ENCODE data around the gene ATG16L2. TPM values are rescaled to one million over a fixed set of nuclear protein-coding genes. Genes with fewer than 3 reads are reported as not detected.

The ATG16L2 gene
- total and polyA plus RNA-seq, 9 of the 15 experiments (the other 6 are each of a cell fraction or from before 2014, with no cell fraction given): 0.18 to 11.2 (median 6.2) TPM

DNA sequence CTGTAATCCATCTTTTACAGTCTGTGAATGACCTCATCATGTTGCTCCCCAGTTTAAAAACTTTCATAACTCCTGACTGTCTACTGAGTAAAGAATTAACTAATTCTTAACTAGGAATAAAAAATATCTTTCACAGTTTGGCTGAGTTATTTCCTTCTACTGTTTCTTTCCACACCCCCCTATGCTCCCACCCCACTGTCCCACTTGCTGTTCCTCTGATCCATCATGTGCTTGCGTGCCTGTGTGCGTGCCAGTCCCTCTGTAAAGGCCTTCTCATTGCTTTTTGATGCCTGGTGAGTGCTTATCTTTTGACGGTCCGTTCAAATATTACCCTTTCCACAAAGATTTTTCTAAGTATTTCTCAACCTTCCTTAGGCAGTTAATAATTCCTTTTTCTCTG, 55.6 kb downstream of the ATG16L2 start (continued):
- TF ChIP-seq RBM14 (IDR thresholded peaks at IDR 0.05; ENCODE audit: borderline replicate concordance, insufficient read depth, low read depth, low read length): no peak

GRCh38 chr11:72871119-72871518, 56.9 kb downstream of the ATG16L2 start:
- DNase-seq (ENCODE audit: extremely low read depth in 1 of 4, low spot score in 3 of 4): no peak
- Histone ChIP-seq H3K9me1 (ENCODE audit: control insufficient read depth, insufficient read depth, low read length) (no peaks in the 10 kb centered on the region), H3K9ac (ENCODE audit: insufficient read depth in 1 of 2, low read depth in 2 of 2, low read length in 2 of 2) (no peak overlapping the region), H3K9me3 (replicated peaks; ENCODE audit: control insufficient read depth, insufficient read depth, low read depth, low read length) (no peaks in the 10 kb centered on the region), H3K4me3 (no peak overlapping the region), H3K36me3 (ENCODE audit: control insufficient read depth, insufficient read depth, low read length) (no peaks in the 10 kb centered on the region), H3K27ac (ENCODE audit: extremely low read depth, low read depth, low read length) (no peak overlapping the region), H3K4me1 (replicated peaks in 1 of 2; ENCODE audit: control insufficient read depth in 2 of 2, insufficient read depth in 2 of 2, low read length in 2 of 2) (no peaks in the 10 kb centered on the region), H4K20me1 (replicated peaks; ENCODE audit: control insufficient read depth, insufficient read depth, low read length) (no peaks in the 10 kb centered on the region), H3K27me3 (ENCODE audit: control insufficient read depth in 2 of 2, insufficient read depth in 2 of 2, low read length in 2 of 2) (no peaks in the 10 kb centered on the region), H3K4me2 (ENCODE audit: insufficient read depth, low read length) (no peak overlapping the region), H3K79me2 (ENCODE audit: control insufficient read depth, insufficient read depth, low read length) (no peaks in the 10 kb centered on the region), H2AFZ (ENCODE audit: low read depth, low read length) (no peak overlapping the region)
- WGBS (ENCODE audit: insufficient coverage, low coverage, missing lambda C conversion rate): 33% methylated on average over 1 of the region's 1 CpG
- ATAC-seq: no peak
- CTCF ChIA-PET (ENCODE audit: low intra/inter-chr PET ratio): no interaction called here
- BruUV-seq (replicated peaks): no TSS peak
- FAIRE-seq: no peak
- POLR2A ChIA-PET: interaction anchor here (0.6 to 1.0 kb wide), 3 partner anchors 10 to 375 kb away, joined by 3 to 5 read pairs (median 3); no protein-coding TSS in a partner anchor
- no peak for TF ChIP-seq HDAC1 (IDR thresholded peaks at IDR 0.05)
- no peak for TF ChIP-seq ZNF140 (CRISPR knock-in tag; IDR thresholded peaks at IDR 0.05)
- TF ChIP-seq BRF1 (IDR thresholded peaks at IDR 0.05; ENCODE audit: borderline replicate concordance, extremely low read depth, insufficient read length): no peak
- TF ChIP-seq NR2F6 (CRISPR knock-in tag; IDR thresholded peaks at IDR 0.05): no peak
- no peak for TF ChIP-seq ZNF217 (CRISPR knock-in tag; IDR thresholded peaks at IDR 0.05)
- TF ChIP-seq, protein P1, sequence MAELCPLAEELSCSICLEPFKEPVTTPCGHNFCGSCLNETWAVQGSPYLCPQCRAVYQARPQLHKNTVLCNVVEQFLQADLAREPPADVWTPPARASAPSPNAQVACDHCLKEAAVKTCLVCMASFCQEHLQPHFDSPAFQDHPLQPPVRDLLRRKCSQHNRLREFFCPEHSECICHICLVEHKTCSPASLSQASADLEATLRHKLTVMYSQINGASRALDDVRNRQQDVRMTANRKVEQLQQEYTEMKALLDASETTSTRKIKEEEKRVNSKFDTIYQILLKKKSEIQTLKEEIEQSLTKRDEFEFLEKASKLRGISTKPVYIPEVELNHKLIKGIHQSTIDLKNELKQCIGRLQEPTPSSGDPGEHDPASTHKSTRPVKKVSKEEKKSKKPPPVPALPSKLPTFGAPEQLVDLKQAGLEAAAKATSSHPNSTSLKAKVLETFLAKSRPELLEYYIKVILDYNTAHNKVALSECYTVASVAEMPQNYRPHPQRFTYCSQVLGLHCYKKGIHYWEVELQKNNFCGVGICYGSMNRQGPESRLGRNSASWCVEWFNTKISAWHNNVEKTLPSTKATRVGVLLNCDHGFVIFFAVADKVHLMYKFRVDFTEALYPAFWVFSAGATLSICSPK (IDR thresholded peaks at IDR 0.05; ENCODE audit: borderline replicate concordance): no peak
- no peak for TF ChIP-seq SETDB1 (IDR thresholded peaks at IDR 0.05; ENCODE audit: low read length)
- no peak for TF ChIP-seq ZNF384 (IDR thresholded peaks at IDR 0.05; ENCODE audit: low read depth, low read length)
- no peak for TF ChIP-seq RCOR1 (IDR thresholded peaks at IDR 0.05; ENCODE audit: borderline replicate concordance in 1 of 2, low read depth in 2 of 2, low read length in 2 of 2)
- no peak for TF ChIP-seq VEZF1 (CRISPR knock-in tag; IDR thresholded peaks at IDR 0.05)
- no peak for TF ChIP-seq MAZ (CRISPR knock-in tag; conservative IDR thresholded peaks at IDR 0.05 in 1 of 2, IDR thresholded peaks at IDR 0.05 in 1 of 2)
- in situ Hi-C loops (cut with MboI): no loop called here
- intact Hi-C loops (cut with micrococcal nuclease): no loop called here

Data from K562 (cell line).